GM12878 (cell line): Measurements from ENCODE around the gene ARFIP1.

Experiments
- BACH1 ChIP-seq: fragments of 450-650 bp; IDR thresholded peaks from 2 replicates; pipeline ENCODE4 v1.6.1; 2017; ENCODE audit warnings: mild to moderate bottlenecking, borderline replicate concordance
- BHLHE40 ChIP-seq, 2 experiments: fragments of 450-650 bp in 1 of 2; IDR thresholded peaks; 2 replicates each; pipeline ENCODE4 v1.6.1; 2011 to 2017; ENCODE audit warnings: low read depth in 2 of 2, borderline replicate concordance in 1 of 2, improper control_type of control experiment in 1 of 2, low read length in 1 of 2, mild to moderate bottlenecking in 1 of 2
- BMI1 ChIP-seq: fragments of 450-650 bp; IDR thresholded peaks from 2 replicates; pipeline ENCODE4 v1.6.1; 2016; ENCODE audit warnings: mild to moderate bottlenecking, moderate library complexity, borderline replicate concordance
- CBX3 ChIP-seq: fragments of 200-600 bp; sonication (generic); IDR thresholded peaks from 2 replicates; pipeline ENCODE4 v1.6.1; 2016; ENCODE audit warnings: low read depth, borderline replicate concordance
- CBX5 ChIP-seq: sonication (generic); IDR thresholded peaks from 2 replicates; pipeline ENCODE4 v1.6.1; 2016; ENCODE audit warnings: low read depth, moderate library complexity, mild to moderate bottlenecking, inconsistent platforms
- CEBPB ChIP-seq, 2 experiments: fragments of 150-350 bp in 1 of 2; IDR thresholded peaks; 2 replicates each; pipeline ENCODE4 v1.6.1; 2012 to 2014; ENCODE audit warnings: low read depth in 2 of 2, low read length in 2 of 2, borderline replicate concordance in 1 of 2, inconsistent platforms in 1 of 2
- EGR1 ChIP-seq, 2 experiments: IDR thresholded peaks; 1 replicate in 1 of 2; 2 replicates in 1 of 2; pipeline ENCODE4 v1.6.1; 2011 to 2012; ENCODE audit warnings: low read depth in 2 of 2, low read length in 2 of 2, borderline replicate concordance in 1 of 2, mild to moderate bottlenecking in 1 of 2, moderate library complexity in 1 of 2
- POLR2AphosphoS5 ChIP-seq: IDR thresholded peaks from 2 replicates; pipeline ENCODE4 v1.6.1; 2011; ENCODE audit warnings: mild to moderate bottlenecking, low read length, inconsistent platforms
- TF ChIP-seq, protein P1 (sequence below), 3 experiments: IDR thresholded peaks in 2 of 3; conservative IDR thresholded peaks in 1 of 3; 2 replicates each; pipeline ENCODE4 v1.5.1; 2011; ENCODE audit warnings: low read depth in 3 of 3, low read length in 3 of 3, mild to moderate bottlenecking in 3 of 3, control low read depth in 2 of 3, moderate library complexity in 2 of 3, inconsistent platforms in 1 of 3, mixed read lengths in 1 of 3; ENCODE audit not compliant: control insufficient read depth in 2 of 3, insufficient read depth in 1 of 3; ENCODE audit errors: extremely low read depth in 1 of 3
- TF ChIP-seq, protein P2 (sequence below): IDR thresholded peaks from 2 replicates; pipeline ENCODE4 v1.6.1; 2011; ENCODE audit warnings: borderline replicate concordance, low read depth, mild to moderate bottlenecking, moderate library complexity, low read length; ENCODE audit not compliant: insufficient read depth, poor library complexity, severe bottlenecking
- TF ChIP-seq, protein P3 (sequence below): IDR thresholded peaks from 2 replicates; pipeline ENCODE4 v1.6.1; 2011; ENCODE audit warnings: low read depth, mild to moderate bottlenecking, low read length, moderate library complexity, borderline replicate concordance; ENCODE audit errors: extremely low read depth
- TF ChIP-seq, protein P4 (sequence below): fragments of 450-650 bp; formaldehyde crosslinking; IDR thresholded peaks from 2 replicates; pipeline ENCODE4 v1.5.0; 2022; ENCODE audit warnings: mild to moderate bottlenecking, missing genetic modification characterization
- TF ChIP-seq, protein P5 (sequence below): fragments of 450-650 bp; IDR thresholded peaks from 2 replicates; pipeline ENCODE4 v1.6.1; 2017; ENCODE audit warnings: borderline replicate concordance

DNA sequence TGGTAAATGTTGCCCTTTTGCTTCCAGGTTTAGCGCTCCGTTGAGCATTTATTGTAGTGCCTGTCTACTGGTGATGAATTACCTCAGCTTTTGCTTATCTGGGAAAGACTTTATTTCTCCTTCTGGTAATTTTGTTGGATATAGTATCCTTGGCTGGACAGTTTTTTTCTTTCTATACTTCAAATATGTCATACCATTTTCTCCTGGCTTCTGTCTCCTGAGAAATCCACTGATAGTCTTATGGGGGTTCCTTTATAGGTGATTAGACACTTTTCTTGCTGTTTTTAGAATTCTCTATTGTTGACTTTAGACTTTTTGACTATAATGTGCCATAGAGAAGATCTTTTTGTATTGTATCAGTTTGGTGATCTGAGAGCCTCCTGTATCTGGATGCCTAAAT is 73.5 kb downstream of the ARFIP1 start:
- TF ChIP-seq, protein P1, sequence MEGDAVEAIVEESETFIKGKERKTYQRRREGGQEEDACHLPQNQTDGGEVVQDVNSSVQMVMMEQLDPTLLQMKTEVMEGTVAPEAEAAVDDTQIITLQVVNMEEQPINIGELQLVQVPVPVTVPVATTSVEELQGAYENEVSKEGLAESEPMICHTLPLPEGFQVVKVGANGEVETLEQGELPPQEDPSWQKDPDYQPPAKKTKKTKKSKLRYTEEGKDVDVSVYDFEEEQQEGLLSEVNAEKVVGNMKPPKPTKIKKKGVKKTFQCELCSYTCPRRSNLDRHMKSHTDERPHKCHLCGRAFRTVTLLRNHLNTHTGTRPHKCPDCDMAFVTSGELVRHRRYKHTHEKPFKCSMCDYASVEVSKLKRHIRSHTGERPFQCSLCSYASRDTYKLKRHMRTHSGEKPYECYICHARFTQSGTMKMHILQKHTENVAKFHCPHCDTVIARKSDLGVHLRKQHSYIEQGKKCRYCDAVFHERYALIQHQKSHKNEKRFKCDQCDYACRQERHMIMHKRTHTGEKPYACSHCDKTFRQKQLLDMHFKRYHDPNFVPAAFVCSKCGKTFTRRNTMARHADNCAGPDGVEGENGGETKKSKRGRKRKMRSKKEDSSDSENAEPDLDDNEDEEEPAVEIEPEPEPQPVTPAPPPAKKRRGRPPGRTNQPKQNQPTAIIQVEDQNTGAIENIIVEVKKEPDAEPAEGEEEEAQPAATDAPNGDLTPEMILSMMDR (IDR thresholded peaks at IDR 0.05 in 2 of 3, conservative IDR thresholded peaks at IDR 0.05 in 1 of 3; ENCODE audit: control insufficient read depth in 2 of 3, extremely low read depth in 1 of 3, insufficient read depth in 1 of 3, low read depth in 3 of 3, low read length in 3 of 3), result no peak
- TF ChIP-seq POLR2AphosphoS5 (no peak), BHLHE40 (IDR thresholded peaks at IDR 0.05; ENCODE audit: borderline replicate concordance in 1 of 2, low read depth in 2 of 2, low read length in 1 of 2) (no peak), CEBPB (IDR thresholded peaks at IDR 0.05; ENCODE audit: borderline replicate concordance in 1 of 2, low read depth in 2 of 2, low read length in 2 of 2) (no peak), EGR1 (IDR thresholded peaks at IDR 0.05; ENCODE audit: borderline replicate concordance in 1 of 2, low read depth in 2 of 2, low read length in 2 of 2) (no peak), CBX5 (0 out of 2 replicates have a peak, but pooled peaks have one; percentile 70), BMI1 (no peak), BACH1 (no peak), CBX3 (no peak)
- TF ChIP-seq, protein P2, sequence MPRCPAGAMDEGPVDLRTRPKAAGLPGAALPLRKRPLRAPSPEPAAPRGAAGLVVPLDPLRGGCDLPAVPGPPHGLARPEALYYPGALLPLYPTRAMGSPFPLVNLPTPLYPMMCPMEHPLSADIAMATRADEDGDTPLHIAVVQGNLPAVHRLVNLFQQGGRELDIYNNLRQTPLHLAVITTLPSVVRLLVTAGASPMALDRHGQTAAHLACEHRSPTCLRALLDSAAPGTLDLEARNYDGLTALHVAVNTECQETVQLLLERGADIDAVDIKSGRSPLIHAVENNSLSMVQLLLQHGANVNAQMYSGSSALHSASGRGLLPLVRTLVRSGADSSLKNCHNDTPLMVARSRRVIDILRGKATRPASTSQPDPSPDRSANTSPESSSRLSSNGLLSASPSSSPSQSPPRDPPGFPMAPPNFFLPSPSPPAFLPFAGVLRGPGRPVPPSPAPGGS, result no peak
- TF ChIP-seq, protein P3, sequence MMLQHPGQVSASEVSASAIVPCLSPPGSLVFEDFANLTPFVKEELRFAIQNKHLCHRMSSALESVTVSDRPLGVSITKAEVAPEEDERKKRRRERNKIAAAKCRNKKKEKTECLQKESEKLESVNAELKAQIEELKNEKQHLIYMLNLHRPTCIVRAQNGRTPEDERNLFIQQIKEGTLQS, result no peak
- TF ChIP-seq, protein P4, sequence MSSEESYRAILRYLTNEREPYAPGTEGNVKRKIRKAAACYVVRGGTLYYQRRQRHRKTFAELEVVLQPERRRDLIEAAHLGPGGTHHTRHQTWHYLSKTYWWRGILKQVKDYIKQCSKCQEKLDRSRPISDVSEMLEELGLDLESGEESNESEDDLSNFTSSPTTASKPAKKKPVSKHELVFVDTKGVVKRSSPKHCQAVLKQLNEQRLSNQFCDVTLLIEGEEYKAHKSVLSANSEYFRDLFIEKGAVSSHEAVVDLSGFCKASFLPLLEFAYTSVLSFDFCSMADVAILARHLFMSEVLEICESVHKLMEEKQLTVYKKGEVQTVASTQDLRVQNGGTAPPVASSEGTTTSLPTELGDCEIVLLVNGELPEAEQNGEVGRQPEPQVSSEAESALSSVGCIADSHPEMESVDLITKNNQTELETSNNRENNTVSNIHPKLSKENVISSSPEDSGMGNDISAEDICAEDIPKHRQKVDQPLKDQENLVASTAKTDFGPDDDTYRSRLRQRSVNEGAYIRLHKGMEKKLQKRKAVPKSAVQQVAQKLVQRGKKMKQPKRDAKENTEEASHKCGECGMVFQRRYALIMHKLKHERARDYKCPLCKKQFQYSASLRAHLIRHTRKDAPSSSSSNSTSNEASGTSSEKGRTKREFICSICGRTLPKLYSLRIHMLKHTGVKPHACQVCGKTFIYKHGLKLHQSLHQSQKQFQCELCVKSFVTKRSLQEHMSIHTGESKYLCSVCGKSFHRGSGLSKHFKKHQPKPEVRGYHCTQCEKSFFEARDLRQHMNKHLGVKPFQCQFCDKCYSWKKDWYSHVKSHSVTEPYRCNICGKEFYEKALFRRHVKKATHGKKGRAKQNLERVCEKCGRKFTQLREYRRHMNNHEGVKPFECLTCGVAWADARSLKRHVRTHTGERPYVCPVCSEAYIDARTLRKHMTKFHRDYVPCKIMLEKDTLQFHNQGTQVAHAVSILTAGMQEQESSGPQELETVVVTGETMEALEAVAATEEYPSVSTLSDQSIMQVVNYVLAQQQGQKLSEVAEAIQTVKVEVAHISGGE (CRISPR knock-in tag), result no peak
- TF ChIP-seq, protein P5, sequence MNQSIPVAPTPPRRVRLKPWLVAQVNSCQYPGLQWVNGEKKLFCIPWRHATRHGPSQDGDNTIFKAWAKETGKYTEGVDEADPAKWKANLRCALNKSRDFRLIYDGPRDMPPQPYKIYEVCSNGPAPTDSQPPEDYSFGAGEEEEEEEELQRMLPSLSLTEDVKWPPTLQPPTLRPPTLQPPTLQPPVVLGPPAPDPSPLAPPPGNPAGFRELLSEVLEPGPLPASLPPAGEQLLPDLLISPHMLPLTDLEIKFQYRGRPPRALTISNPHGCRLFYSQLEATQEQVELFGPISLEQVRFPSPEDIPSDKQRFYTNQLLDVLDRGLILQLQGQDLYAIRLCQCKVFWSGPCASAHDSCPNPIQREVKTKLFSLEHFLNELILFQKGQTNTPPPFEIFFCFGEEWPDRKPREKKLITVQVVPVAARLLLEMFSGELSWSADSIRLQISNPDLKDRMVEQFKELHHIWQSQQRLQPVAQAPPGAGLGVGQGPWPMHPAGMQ, result no peak
